KMS-11 (cell line): Measurements from ENCODE around the gene VASH1.

Experiments
- H2AFZ ChIP-seq: fragments of 200-600 bp; sonication (generic); 2 replicates; pipeline ENCODE4 v1.6.1; 2016; ENCODE audit warnings: antibody characterized with exemption, mixed run types, low read depth
- H3K27ac ChIP-seq: fragments of 200-600 bp; sonication (generic); 2 replicates; pipeline ENCODE4 v1.6.1; 2016; ENCODE audit warnings: mild to moderate bottlenecking, mixed run types
- H3K27me3 ChIP-seq: fragments of 200-600 bp; sonication (generic); 2 replicates; pipeline ENCODE4 v1.6.1; 2017; ENCODE audit warnings: mild to moderate bottlenecking, low read depth, mixed run types, moderate library complexity; ENCODE audit not compliant: insufficient read depth
- H3K36me3 ChIP-seq: fragments of 200-600 bp; sonication (generic); 2 replicates; pipeline ENCODE4 v1.6.1; 2017; ENCODE audit warnings: mild to moderate bottlenecking, mixed run types; ENCODE audit not compliant: insufficient read depth
- H3K4me1 ChIP-seq: fragments of 200-600 bp; sonication (generic); 2 replicates; pipeline ENCODE4 v1.6.1; 2016; ENCODE audit warnings: mild to moderate bottlenecking, low read depth, mixed run types; ENCODE audit not compliant: poor library complexity, severe bottlenecking
- H3K4me2 ChIP-seq: fragments of 200-600 bp; sonication (generic); 2 replicates; pipeline ENCODE4 v1.7.0; 2016; ENCODE audit warnings: mild to moderate bottlenecking, mixed run types
- H3K4me3 ChIP-seq: fragments of 200-600 bp; sonication (generic); IDR thresholded peaks from 2 replicates; pipeline ENCODE4 v1.6.1; 2017; ENCODE audit warnings: low read depth, low read length, mixed read lengths; ENCODE audit not compliant: insufficient read depth
- H3K79me2 ChIP-seq: fragments of 200-600 bp; sonication (generic); 2 replicates; pipeline ENCODE4 v1.6.1; 2016; ENCODE audit warnings: low read depth, mixed run types; ENCODE audit not compliant: insufficient read depth
- H3K9ac ChIP-seq: fragments of 200-600 bp; sonication (generic); 2 replicates; pipeline ENCODE4 v1.6.1; 2016; ENCODE audit warnings: mild to moderate bottlenecking, mixed run types
- H4K20me1 ChIP-seq: fragments of 200-600 bp; sonication (generic); 2 replicates; pipeline ENCODE4 v1.6.1; 2016; ENCODE audit warnings: mild to moderate bottlenecking, mixed run types; ENCODE audit not compliant: insufficient read depth
- CTCF ChIP-seq: fragments of 200-600 bp; sonication (generic); conservative IDR thresholded peaks from 2 replicates; pipeline ENCODE4 v1.6.1; 2017; ENCODE audit warnings: low read depth, mild to moderate bottlenecking, antibody characterized with exemption, low read length, moderate library complexity, mixed read lengths

VASH1 gene

GRCh38 chr14:76810953-76811400 lies 49.7 kb downstream of the VASH1 start:
- H3K27me3 ChIP-seq = no peaks in the 10 kb centered on the region
- H3K27ac ChIP-seq = no peak overlapping the region; the same call in 1 of the 2 replicates
- H3K9ac ChIP-seq = no peak overlapping the region; the same call in 1 of the 2 replicates
- H2AFZ ChIP-seq = no peak overlapping the region
- H3K4me3 ChIP-seq = no peak overlapping the region
- H4K20me1 ChIP-seq = no peaks in the 10 kb centered on the region
- no peaks in the 10 kb centered on the region for H3K36me3 ChIP-seq
- H3K4me1 ChIP-seq = peaks cover 11% of the 10 kb centered on the region
- H3K4me2 ChIP-seq = peak overlapping the region; percentile 48
- H3K79me2 ChIP-seq = no peaks in the 10 kb centered on the region
- TF ChIP-seq CTCF = no peak

- H3K27ac ChIP-seq = peak overlapping the region; percentile 26; the same call in 1 of the 2 replicates
- no peak for TF ChIP-seq CTCF
- H2AFZ ChIP-seq = no peak overlapping the region
- H4K20me1 ChIP-seq = no peaks in the 10 kb centered on the region
- H3K4me3 ChIP-seq = no peak overlapping the region
- no peaks in the 10 kb centered on the region for H3K36me3 ChIP-seq
- no peaks in the 10 kb centered on the region for H3K27me3 ChIP-seq
- peak overlapping the region; percentile 48 for H3K4me2 ChIP-seq
- H3K79me2 ChIP-seq = no peaks in the 10 kb centered on the region
- H3K9ac ChIP-seq = peak overlapping the region; percentile 61; the same call in 1 of the 2 replicates
- peaks cover 11% of the 10 kb centered on the region for H3K4me1 ChIP-seq
Measured at GRCh38 chr14:76811561-76811960, 50.3 kb downstream of the VASH1 start.

GRCh38 chr14:76812093-76812421 lies 50.8 kb downstream of the VASH1 start:
- TF ChIP-seq CTCF = no peak
- Histone ChIP-seq H3K36me3 (no peaks in the 10 kb centered on the region), H3K4me2 (peak overlapping the region; percentile 48), H3K4me3 (no peak overlapping the region), H3K27ac (peak overlapping the region; percentile 26), H3K79me2 (no peaks in the 10 kb centered on the region), H3K4me1 (peaks cover 11% of the 10 kb centered on the region), H3K27me3 (no peaks in the 10 kb centered on the region), H2AFZ (peak overlapping the region; percentile 83; the same call in 1 of the 2 replicates), H3K9ac (peak overlapping the region; percentile 61), H4K20me1 (no peaks in the 10 kb centered on the region)

- H3K36me3 ChIP-seq = no peaks in the 10 kb centered on the region
- peak within 1 kb of the TSS; percentile 83 for H2AFZ ChIP-seq
- no peaks in the 10 kb centered on the region for H3K79me2 ChIP-seq
- peaks cover 11% of the 10 kb centered on the region for H3K4me1 ChIP-seq
- H3K4me2 ChIP-seq = peak within 1 kb of the TSS; percentile 52
- peak within 1 kb of the TSS; percentile 26 for H3K27ac ChIP-seq
- no peaks in the 10 kb centered on the region for H3K27me3 ChIP-seq
- peak within 1 kb of the TSS; percentile 61 for H3K9ac ChIP-seq
- no peak for TF ChIP-seq CTCF
- H4K20me1 ChIP-seq = no peaks in the 10 kb centered on the region
- H3K4me3 ChIP-seq = no peak within 1 kb of the TSS
Measured at GRCh38 chr14:76812422-76813383, 51.4 kb downstream of the VASH1 start, which contains the start of gene ANGEL1. Gene ANGEL1, minus strand, starts transcription at chr14:76812882. Its CDS starts 55 bp downstream, at chr14:76812827.
